GM12878 (cell line): ENCODE data around the gene ATP5PD. TPM values are rescaled to one million over a fixed set of nuclear protein-coding genes. Genes with fewer than 3 reads are reported as not detected.

Experiments
- ATAC-seq: fragments of 200-7000 bp; cut with Tn5 transposase; 3 replicates; pipeline ENCODE4 v1.9.1; 2020; ENCODE audit warnings: mild to moderate bottlenecking, moderate library complexity
- BruUV-seq: library from RNA; stranded (reverse); fragments of 400-500 nt; replicated peaks from 2 replicates; lab custom pipeline; 2021; lab: Mats Ljungman, UMichigan
- CTCF ChIA-PET: fragments of 300-600 bp; sonication (Branson Sonifier 250); formaldehyde crosslinking; extraction: SDS; loops from one replicate; lab custom pipeline; 2021; ENCODE audit warnings: inconsistent platforms; lab: Yijun Ruan, JAX
- POLR2A ChIA-PET: fragments of 350-600 bp; formaldehyde crosslinking; extraction: SDS; loops from one replicate; lab custom pipeline; 2021; ENCODE audit warnings: inconsistent platforms; lab: Charles Lee
- RAD21 ChIA-PET: fragments of 300-600 bp; sonication (Branson Sonifier 250); formaldehyde crosslinking; loops from one replicate; lab custom pipeline; 2023; ENCODE audit warnings: antibody characterized with exemption; ENCODE audit not compliant: unreplicated experiment; lab: Charles Lee
- SMC1A ChIA-PET: fragments of 300-600 bp; sonication (Branson Sonifier 250); formaldehyde crosslinking; loops from one replicate; lab custom pipeline; 2023; ENCODE audit not compliant: unreplicated experiment, uncharacterized antibody; lab: Charles Lee
- DNase-seq: peaks from one replicate; pipeline ENCODE4 v3.0.0-alpha.2; 2011; ENCODE audit warnings: low read depth, low spot score
- FAIRE-seq: peaks from 3 replicates; lab custom pipeline; 2011; peaks lifted over from hg19 to GRCh38; lab: Jason Lieb, UNC
- H2AFZ ChIP-seq: 2 replicates; pipeline ENCODE4 v1.6.0; 2011; ENCODE audit warnings: low read depth, low read length, control low read depth; ENCODE audit not compliant: control insufficient read depth
- H3K27ac ChIP-seq: 2 replicates; pipeline ENCODE4 v1.5.1; 2011; ENCODE audit warnings: control low read depth; ENCODE audit not compliant: control insufficient read depth, insufficient read depth
- H3K27me3 ChIP-seq, 2 experiments: replicated peaks in 1 of 2; 2 replicates each; pipeline versions ENCODE4 v1.6.0 to v1.6.1; 2011; ENCODE audit warnings: low read length in 1 of 2; ENCODE audit not compliant: control insufficient read depth in 2 of 2, insufficient read depth in 2 of 2
- H3K36me3 ChIP-seq, 2 experiments: 2 replicates each; pipeline ENCODE4 v1.5.1; 2011; ENCODE audit warnings: low read length in 1 of 2; ENCODE audit not compliant: control insufficient read depth in 2 of 2, insufficient read depth in 2 of 2
- H3K4me1 ChIP-seq: 2 replicates; pipeline ENCODE4 v1.6.1; 2011; ENCODE audit warnings: mild to moderate bottlenecking, low read length, moderate library complexity, mixed read lengths; ENCODE audit not compliant: control insufficient read depth, insufficient read depth
- H3K4me2 ChIP-seq: 2 replicates; pipeline ENCODE4 v1.6.0; 2011; ENCODE audit warnings: control low read depth; ENCODE audit not compliant: control insufficient read depth, insufficient read depth
- H3K4me3 ChIP-seq: fragments of 200-600 bp; sonication (generic); 2 replicates; pipeline ENCODE4 v1.5.1; 2016
- H3K79me2 ChIP-seq: 2 replicates; pipeline ENCODE4 v1.6.0; 2011; ENCODE audit warnings: low read length; ENCODE audit not compliant: control insufficient read depth, insufficient read depth
- H3K9ac ChIP-seq: 2 replicates; pipeline ENCODE4 v1.8.0; 2011; ENCODE audit warnings: low read length, control low read depth, mixed read lengths; ENCODE audit not compliant: control insufficient read depth, insufficient read depth
- H3K9me3 ChIP-seq: replicated peaks from 3 replicates; pipeline ENCODE4 v1.5.1; 2011; ENCODE audit warnings: mild to moderate bottlenecking, low read length; ENCODE audit not compliant: control insufficient read depth, insufficient read depth
- H4K20me1 ChIP-seq: 2 replicates; pipeline ENCODE4 v1.6.0; 2011; ENCODE audit not compliant: control insufficient read depth, insufficient read depth
- BACH1 ChIP-seq: fragments of 450-650 bp; IDR thresholded peaks from 2 replicates; pipeline ENCODE4 v1.6.1; 2017; ENCODE audit warnings: mild to moderate bottlenecking, borderline replicate concordance
- BCL11A ChIP-seq: IDR thresholded peaks from 2 replicates; pipeline ENCODE4 v1.6.1; 2011; ENCODE audit warnings: low read depth, low read length
- BCL3 ChIP-seq: IDR thresholded peaks from 2 replicates; pipeline ENCODE4 v1.6.1; 2011; ENCODE audit warnings: borderline replicate concordance, low read depth, mild to moderate bottlenecking, moderate library complexity, low read length; ENCODE audit not compliant: insufficient read depth, poor library complexity, severe bottlenecking
- BHLHE40 ChIP-seq, 2 experiments: fragments of 450-650 bp in 1 of 2; IDR thresholded peaks; 2 replicates each; pipeline ENCODE4 v1.6.1; 2011 to 2017; ENCODE audit warnings: low read depth in 2 of 2, borderline replicate concordance in 1 of 2, improper control_type of control experiment in 1 of 2, low read length in 1 of 2, mild to moderate bottlenecking in 1 of 2
- CTCF ChIP-seq, 3 experiments: IDR thresholded peaks in 2 of 3; conservative IDR thresholded peaks in 1 of 3; 2 replicates each; pipeline ENCODE4 v1.5.1; 2011; ENCODE audit warnings: low read depth in 3 of 3, low read length in 3 of 3, mild to moderate bottlenecking in 3 of 3, control low read depth in 2 of 3, moderate library complexity in 2 of 3, inconsistent platforms in 1 of 3, mixed read lengths in 1 of 3; ENCODE audit not compliant: control insufficient read depth in 2 of 3, insufficient read depth in 1 of 3; ENCODE audit errors: extremely low read depth in 1 of 3
- EED ChIP-seq: sonication (generic); IDR thresholded peaks from 2 replicates; pipeline ENCODE4 v1.6.1; 2016; ENCODE audit warnings: antibody characterized with exemption, low read depth
- EGR1 ChIP-seq, 2 experiments: IDR thresholded peaks; 1 replicate in 1 of 2; 2 replicates in 1 of 2; pipeline ENCODE4 v1.6.1; 2011 to 2012; ENCODE audit warnings: low read depth in 2 of 2, low read length in 2 of 2, borderline replicate concordance in 1 of 2, mild to moderate bottlenecking in 1 of 2, moderate library complexity in 1 of 2
- ESRRA ChIP-seq: IDR thresholded peaks from 2 replicates; pipeline ENCODE4 v1.6.1; 2012; ENCODE audit warnings: mild to moderate bottlenecking, low read length, improper control_type of control experiment
- GATAD2B ChIP-seq: fragments of 450-650 bp; conservative IDR thresholded peaks from 2 replicates; pipeline ENCODE4 v1.6.1; 2017; ENCODE audit warnings: low read depth, mild to moderate bottlenecking, moderate library complexity
- KDM1A ChIP-seq: fragments of 200-600 bp; sonication (generic); IDR thresholded peaks from 2 replicates; pipeline ENCODE4 v1.6.1; 2016; ENCODE audit warnings: borderline replicate concordance
- POLR2A ChIP-seq: IDR thresholded peaks from 2 replicates; pipeline ENCODE4 v1.6.1; 2011; ENCODE audit warnings: low read depth, mild to moderate bottlenecking, low read length
- RELB ChIP-seq: fragments of 450-650 bp; IDR thresholded peaks from 2 replicates; pipeline ENCODE4 v1.6.1; 2017; ENCODE audit warnings: low read depth, mild to moderate bottlenecking, moderate library complexity
- RUNX3 ChIP-seq: IDR thresholded peaks from 2 replicates; pipeline ENCODE4 v1.6.1; 2012; ENCODE audit warnings: low read length, inconsistent platforms
- SMC3 ChIP-seq: IDR thresholded peaks from 2 replicates; pipeline ENCODE4 v1.6.1; 2011; ENCODE audit warnings: low read length, improper control_type of control experiment, borderline replicate concordance
- SREBF1 ChIP-seq: IDR thresholded peaks from 2 replicates; pipeline ENCODE4 v1.6.1; 2012; ENCODE audit warnings: mild to moderate bottlenecking, low read length
- USF2 ChIP-seq: IDR thresholded peaks from 2 replicates; pipeline ENCODE4 v1.6.1; 2011; ENCODE audit warnings: low read depth, low read length, improper control_type of control experiment, borderline replicate concordance
- WGBS: methylation state at CpG from one replicate; pipeline ENCODE4 v1.1.6; 2016; ENCODE audit warnings: low lambda C conversion rate; ENCODE audit not compliant: insufficient replicate concordance, insufficient coverage; ENCODE audit errors: missing lambda C conversion rate; 5-methylcytosine and 5-hydroxymethylcytosine counted together
- in situ Hi-C: fragments of 300-500 bp; cut with MboI; formaldehyde crosslinking; loops from 9 replicates; pipeline ENCODE4 v1.14.3; 2018; ENCODE audit warnings: mixed read lengths
- intact Hi-C: fragments of 100-400 bp; cut with micrococcal nuclease; formaldehyde crosslinking; loops from one replicate; pipeline ENCODE4 v1.14.2; 2022; ENCODE audit not compliant: unreplicated experiment
- polyA plus RNA-seq, 11 experiments: library from polyadenylated mRNA; depleted of rRNA in 4 of 11; unstranded in 6 of 11; stranded (reverse) in 5 of 11; fragments of >200 nt; fragmentation: Nextera tagmentation in 4 of 11; fragmentation: Illumina TruSeq in 1 of 11; extraction: Ambion mirVana in 4 of 11; extraction: Trizol in 1 of 11; gene quantifications; 1 replicate in 1 of 11; 2 replicates in 10 of 11; pipeline versions ENCODE4 v1.2.1 to v1.2.3, GENCODE V29; 2011 to 2016; ENCODE audit warnings: inconsistent platforms in 2 of 11, missing spikeins in 2 of 11, low read depth in 1 of 11
- total RNA-seq, 4 experiments: library from RNA; depleted of rRNA in 3 of 4; stranded (reverse); fragments of >200 nt in 3 of 4; fragmentation: Illumina TruSeq in 1 of 4; extraction: Trizol in 1 of 4; gene quantifications; 2 replicates each; pipeline versions ENCODE4 v1.2.1 to v1.2.3, GENCODE V29; 2013 to 2021

Gene ATP5PD
- total and polyA plus RNA-seq, 10 of the 15 experiments (the other 5 are each of a cell fraction or from before 2014, with no cell fraction given): 172 to 772 (median 321) TPM

GRCh38 chr17:75077496-75078283, 30.9 kb upstream of the ATP5PD start:
- no peak for DNase-seq
- in situ Hi-C loops: no loop called here
- Histone ChIP-seq H3K27me3 (no peaks in the 10 kb centered on the region), H3K4me2 (peak overlapping the region; percentile 91), H3K79me2 (no peaks in the 10 kb centered on the region), H3K4me3 (peak overlapping the region; percentile 47; the same call in 1 of the 2 replicates), H3K4me1 (peaks cover 30% of the 10 kb centered on the region), H3K27ac (peak overlapping the region; percentile 64), H3K9ac (peak overlapping the region; percentile 79), H3K9me3 (no peaks in the 10 kb centered on the region), H3K36me3 (no peaks in the 10 kb centered on the region), H2AFZ (peak overlapping the region; percentile 82), H4K20me1 (no peaks in the 10 kb centered on the region)
- SMC1A ChIA-PET: interaction anchor here (0.9 to 2.3 kb wide), 7 partner anchors 9 to 335 kb away, joined by 3 to 13 read pairs (median 3); partner anchors contain the start of gene SLC16A5
- ATAC-seq: peak; percentile 77
- CTCF ChIA-PET: interaction anchor here (0.8 to 7.6 kb wide), 9 partner anchors 8 to 124 kb away, joined by 3 to 54 read pairs (median 4); partner anchors contain the start of gene NT5C
- BruUV-seq: TSS peak; percentile 81
- no peak for FAIRE-seq
- intact Hi-C loops: no loop called here
- POLR2A ChIA-PET: interaction anchor here (0.7 to 3.9 kb wide), 7 partner anchors 11 to 102 kb away, joined by 3 to 15 read pairs (median 3); partner anchors contain the start of genes ARMC7, JPT1 and SLC16A5
- RAD21 ChIA-PET: interaction anchor here (0.7 to 2.2 kb wide), 15 partner anchors 8 to 220 kb away, joined by 3 to 13 read pairs (median 5); partner anchors contain the start of genes ARMC7, NT5C and SLC16A5
- 2% methylated on average over 53 of the region's 53 CpGs for WGBS
- TF ChIP-seq SMC3: peak; percentile 46; the same call in 1 of the 2 replicates
- peak; percentile 41; the same call in 1 of the 2 replicates for TF ChIP-seq BACH1
- peak; percentile 66; the same call in 1 of the 2 replicates for TF ChIP-seq GATAD2B
- no peak for TF ChIP-seq SREBF1
- TF ChIP-seq RELB: peak; percentile 66
- TF ChIP-seq ESRRA: no peak
- TF ChIP-seq USF2: no peak
- TF ChIP-seq RUNX3: peak; percentile 85
- peak; percentile 28; the same call in 1 of the 2 replicates for TF ChIP-seq BCL11A
- TF ChIP-seq BHLHE40 (IDR thresholded peaks at IDR 0.05; ENCODE audit: borderline replicate concordance in 1 of 2, low read depth in 2 of 2, low read length in 1 of 2): peak; percentile 58 to 63; a peak in 3 of 4 replicates
- peak; percentile 82 for TF ChIP-seq POLR2A
- TF ChIP-seq EGR1 (IDR thresholded peaks at IDR 0.05; ENCODE audit: borderline replicate concordance in 1 of 2, low read depth in 2 of 2, low read length in 2 of 2): peak in 1 of 2 experiments; percentile 83; a peak in 2 of 3 replicates
- TF ChIP-seq CTCF (IDR thresholded peaks at IDR 0.05 in 2 of 3, conservative IDR thresholded peaks at IDR 0.05 in 1 of 3; ENCODE audit: control insufficient read depth in 2 of 3, extremely low read depth in 1 of 3, insufficient read depth in 1 of 3, low read depth in 3 of 3, low read length in 3 of 3): peak; percentile 41 to 44 (median 42); a peak in 5 of 6 replicates
- peak; percentile 64 for TF ChIP-seq BCL3
- TF ChIP-seq EED: peak; percentile 64; the same call in 1 of the 2 replicates
- no peak for TF ChIP-seq KDM1A
